Measurements from ENCODE around the gene MIPOL1. TPM values are rescaled to one million over a fixed set of nuclear protein-coding genes. Genes with fewer than 3 reads are reported as not detected.

The MIPOL1 gene
- total and polyA plus RNA-seq, 10 donors, result 0.50 to 15.5 (median 7.3) TPM

DNA sequence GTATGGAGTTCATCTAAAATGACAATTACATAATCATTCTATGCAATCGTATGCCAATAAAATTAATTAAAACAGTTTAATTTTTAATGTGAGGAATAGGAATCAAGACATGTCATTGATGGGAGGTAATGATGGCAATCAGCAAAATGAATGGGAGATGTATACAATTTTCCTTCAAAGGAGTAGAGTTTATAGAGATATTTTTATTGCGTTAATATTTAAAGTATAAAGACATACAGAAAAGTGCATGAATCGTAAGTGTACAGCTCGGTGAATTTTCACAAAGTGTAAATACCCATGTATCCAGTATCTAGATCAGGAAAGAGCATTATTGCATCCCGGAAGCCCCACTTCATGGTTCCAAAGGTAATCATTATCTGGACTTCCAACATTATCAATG, 1.2 kb downstream of the MIPOL1 start:
- Histone ChIP-seq H3K4me1 (peaks cover 0 to 19% (median 2%) of the 10 kb centered on the region in 6 donors), H3K4me3 (peak overlapping the region in 3 of 8 donors; percentile 42 to 72 (median 56)), H3K9me3 (peaks cover 0 to 2% (median 0%) of the 10 kb centered on the region in 8 donors), H3K27ac (no peak overlapping the region), H3K36me3 (no peaks in the 10 kb centered on the region), H3K27me3 (replicated peaks in 1 of 7) (peaks cover 0 to 14% (median 0%) of the 10 kb centered on the region in 7 donors)
- intact Hi-C loops (cut with DNase I; ENCODE audit: low total_unique reads), result no loop called here
- WGBS, 5 donors, result 90 to 95% (median 92%) methylated on average over 5 of the region's 5 CpGs
- DNase-seq, result no peak
- no peak for TF ChIP-seq POLR2A (IDR thresholded peaks at IDR 0.05)
- no peak for TF ChIP-seq POLR2AphosphoS5 (IDR thresholded peaks at IDR 0.05)
- TF ChIP-seq, protein P1, sequence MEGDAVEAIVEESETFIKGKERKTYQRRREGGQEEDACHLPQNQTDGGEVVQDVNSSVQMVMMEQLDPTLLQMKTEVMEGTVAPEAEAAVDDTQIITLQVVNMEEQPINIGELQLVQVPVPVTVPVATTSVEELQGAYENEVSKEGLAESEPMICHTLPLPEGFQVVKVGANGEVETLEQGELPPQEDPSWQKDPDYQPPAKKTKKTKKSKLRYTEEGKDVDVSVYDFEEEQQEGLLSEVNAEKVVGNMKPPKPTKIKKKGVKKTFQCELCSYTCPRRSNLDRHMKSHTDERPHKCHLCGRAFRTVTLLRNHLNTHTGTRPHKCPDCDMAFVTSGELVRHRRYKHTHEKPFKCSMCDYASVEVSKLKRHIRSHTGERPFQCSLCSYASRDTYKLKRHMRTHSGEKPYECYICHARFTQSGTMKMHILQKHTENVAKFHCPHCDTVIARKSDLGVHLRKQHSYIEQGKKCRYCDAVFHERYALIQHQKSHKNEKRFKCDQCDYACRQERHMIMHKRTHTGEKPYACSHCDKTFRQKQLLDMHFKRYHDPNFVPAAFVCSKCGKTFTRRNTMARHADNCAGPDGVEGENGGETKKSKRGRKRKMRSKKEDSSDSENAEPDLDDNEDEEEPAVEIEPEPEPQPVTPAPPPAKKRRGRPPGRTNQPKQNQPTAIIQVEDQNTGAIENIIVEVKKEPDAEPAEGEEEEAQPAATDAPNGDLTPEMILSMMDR (IDR thresholded peaks at IDR 0.05 in 8 of 11, conservative IDR thresholded peaks at IDR 0.05 in 3 of 11), result no peak

DNA sequence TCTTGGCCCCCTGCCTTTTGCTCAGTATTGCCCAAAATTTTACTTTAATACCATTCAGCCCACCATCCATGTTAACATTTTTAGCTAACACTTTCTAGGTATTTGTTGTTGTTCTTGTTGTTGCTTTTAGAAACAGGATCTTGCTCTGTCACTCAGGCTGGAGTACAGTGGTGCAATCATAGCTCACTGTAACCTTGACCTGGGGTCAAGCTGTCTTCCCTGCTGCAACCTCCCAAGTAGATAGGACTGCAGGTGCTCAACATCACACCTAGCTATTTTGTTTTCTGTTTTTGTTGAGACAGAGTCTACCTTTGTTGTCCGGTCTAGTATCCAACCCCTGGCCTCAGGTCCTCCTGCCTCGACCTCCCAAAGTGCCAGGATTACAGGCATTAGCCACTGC, 4.0 kb downstream of the MIPOL1 start:
- Histone ChIP-seq H3K27ac (no peak overlapping the region), H3K4me1 (peaks cover 0 to 19% (median 2%) of the 10 kb centered on the region in 6 donors), H3K36me3 (no peaks in the 10 kb centered on the region), H3K27me3 (replicated peaks in 1 of 7) (peaks cover 0 to 14% (median 0%) of the 10 kb centered on the region in 7 donors), H3K4me3 (no peak overlapping the region), H3K9me3 (peaks cover 0 to 23% (median 17%) of the 10 kb centered on the region in 8 donors)
- WGBS, 5 donors, result 79 to 90% (median 84%) methylated on average over 2 of the region's 2 CpGs
- no peak for DNase-seq
- intact Hi-C loops (cut with DNase I; ENCODE audit: low total_unique reads), result no loop called here
- TF ChIP-seq, protein P1 (IDR thresholded peaks at IDR 0.05 in 8 of 11, conservative IDR thresholded peaks at IDR 0.05 in 3 of 11), result no peak
- no peak for TF ChIP-seq POLR2A (IDR thresholded peaks at IDR 0.05)
- TF ChIP-seq POLR2AphosphoS5 (IDR thresholded peaks at IDR 0.05), result no peak

DNA sequence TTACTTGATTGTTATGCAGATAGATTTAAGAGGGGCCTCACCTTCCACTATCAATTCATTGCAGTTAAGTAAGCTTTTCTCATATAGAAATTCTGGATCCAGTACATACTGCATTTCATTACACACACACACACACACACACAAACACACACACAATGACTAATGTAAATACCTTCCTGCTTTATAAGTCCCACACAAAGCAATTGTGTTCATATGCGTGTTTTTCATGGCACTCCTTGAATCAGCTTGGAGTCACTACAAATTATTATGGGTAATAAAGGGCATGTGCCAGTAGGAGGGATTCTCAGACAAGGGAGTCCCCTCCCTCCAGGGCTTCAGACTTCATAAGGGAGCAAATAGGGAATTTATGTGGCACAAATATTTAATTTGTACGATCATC, 4.5 kb downstream of the MIPOL1 start:
- no peaks in the 10 kb centered on the region for H3K36me3 ChIP-seq
- intact Hi-C loops (cut with DNase I; ENCODE audit: low total_unique reads), result no loop called here
- peaks cover 0 to 28% (median 22%) of the 10 kb centered on the region in 8 donors for H3K9me3 ChIP-seq
- peaks cover 0 to 16% (median 2%) of the 10 kb centered on the region in 6 donors for H3K4me1 ChIP-seq
- no peak for DNase-seq
- no peak overlapping the region for H3K27ac ChIP-seq
- 90 to 97% (median 93%) methylated on average over 2 of the region's 2 CpGs for WGBS, 5 donors
- H3K27me3 ChIP-seq (replicated peaks in 1 of 7), result peaks cover 0 to 14% (median 0%) of the 10 kb centered on the region in 7 donors
- H3K4me3 ChIP-seq, result no peak overlapping the region
- TF ChIP-seq POLR2AphosphoS5 (IDR thresholded peaks at IDR 0.05), result no peak
- no peak for TF ChIP-seq POLR2A (IDR thresholded peaks at IDR 0.05)
- TF ChIP-seq, protein P1 (IDR thresholded peaks at IDR 0.05 in 8 of 11, conservative IDR thresholded peaks at IDR 0.05 in 3 of 11), result no peak

DNA sequence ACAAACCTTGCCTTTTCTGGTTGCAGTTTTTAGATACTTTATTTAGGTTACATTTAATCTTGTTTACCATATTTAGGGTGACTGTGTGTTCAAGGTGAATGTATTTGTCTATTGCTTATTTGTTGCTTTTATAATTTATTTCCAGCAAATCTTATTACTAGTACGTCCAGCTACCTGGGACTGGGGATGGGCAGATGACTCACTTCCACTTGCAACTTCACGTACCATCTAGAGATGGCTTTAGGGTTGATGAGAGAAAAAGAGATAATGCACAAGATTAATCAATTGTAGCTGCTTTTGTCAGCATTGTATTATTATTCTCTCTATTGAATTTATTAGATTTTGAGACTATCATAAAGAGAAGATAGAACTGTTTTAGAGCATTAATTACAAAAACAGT, 5.1 kb downstream of the MIPOL1 start:
- DNase-seq, result no peak
- H3K4me3 ChIP-seq, result no peak overlapping the region
- peaks cover 0 to 9% (median 0%) of the 10 kb centered on the region in 7 donors for H3K27me3 ChIP-seq (replicated peaks in 1 of 7)
- 89 to 95% (median 94%) methylated on average over 2 of the region's 2 CpGs for WGBS, 5 donors
- peaks cover 0 to 11% (median 2%) of the 10 kb centered on the region in 6 donors for H3K4me1 ChIP-seq
- no peak overlapping the region for H3K27ac ChIP-seq
- intact Hi-C loops (cut with DNase I; ENCODE audit: low total_unique reads), result no loop called here
- TF ChIP-seq, protein P1 (IDR thresholded peaks at IDR 0.05 in 8 of 11, conservative IDR thresholded peaks at IDR 0.05 in 3 of 11), result no peak
- TF ChIP-seq POLR2A (IDR thresholded peaks at IDR 0.05) (no peak), POLR2AphosphoS5 (IDR thresholded peaks at IDR 0.05) (no peak)
- peaks cover 0 to 30% (median 25%) of the 10 kb centered on the region in 8 donors for H3K9me3 ChIP-seq
- H3K36me3 ChIP-seq, result no peaks in the 10 kb centered on the region
